HEK293T (cell line): ENCODE results near the gene MRPL21.

Source experiments
- CTCF ChIA-PET: fragments of 350-600 bp; formaldehyde crosslinking; extraction: SDS; loops from one replicate; lab custom pipeline; 2021; ENCODE audit warnings: antibody characterized with exemption, inconsistent platforms; lab: Yijun Ruan, JAX
- POLR2A ChIA-PET: fragments of 350-600 bp; formaldehyde crosslinking; extraction: SDS; loops from one replicate; lab custom pipeline; 2020; ENCODE audit warnings: antibody characterized with exemption, inconsistent platforms; lab: Yijun Ruan, JAX
- DNase-seq: peaks from one replicate; pipeline ENCODE4 v3.0.0; 2012; ENCODE audit warnings: mixed read lengths; ENCODE audit errors: extremely low spot score
- ARNT ChIP-seq: fragments of 450-650 bp; IDR thresholded peaks from 2 replicates; pipeline ENCODE4 v1.6.1; 2017; ENCODE audit warnings: mild to moderate bottlenecking
- BHLHE40 ChIP-seq: fragments of 450-650 bp; IDR thresholded peaks from 2 replicates; pipeline ENCODE4 v1.6.1; 2016; ENCODE audit warnings: mild to moderate bottlenecking, moderate library complexity, borderline replicate concordance
- CTBP1 ChIP-seq: fragments of 450-650 bp; IDR thresholded peaks from 2 replicates; pipeline ENCODE4 v1.6.1; 2016; ENCODE audit warnings: borderline replicate concordance
- ELF4 ChIP-seq: fragments of 450-650 bp; IDR thresholded peaks from 2 replicates; pipeline ENCODE4 v1.6.1; 2017; ENCODE audit warnings: antibody characterized with exemption
- FOXA1 ChIP-seq: fragments of 450-650 bp; IDR thresholded peaks from 2 replicates; pipeline ENCODE4 v1.6.1; 2016; ENCODE audit warnings: mild to moderate bottlenecking
- FOXK2 ChIP-seq: fragments of 450-650 bp; IDR thresholded peaks from 2 replicates; pipeline ENCODE4 v1.6.1; 2016; ENCODE audit warnings: mild to moderate bottlenecking
- FOXM1 ChIP-seq: fragments of 450-650 bp; IDR thresholded peaks from 2 replicates; pipeline ENCODE4 v1.6.1; 2017; ENCODE audit warnings: mild to moderate bottlenecking, borderline replicate concordance
- HDGF ChIP-seq: fragments of 450-650 bp; IDR thresholded peaks from 2 replicates; pipeline ENCODE4 v1.6.1; 2017; ENCODE audit warnings: antibody characterized with exemption, borderline replicate concordance
- L3MBTL2 ChIP-seq: fragments of 450-650 bp; conservative IDR thresholded peaks from 2 replicates; pipeline ENCODE4 v1.6.1; 2016; ENCODE audit warnings: mild to moderate bottlenecking
- LEF1 ChIP-seq: fragments of 450-650 bp; IDR thresholded peaks from 2 replicates; pipeline ENCODE4 v1.6.1; 2017; ENCODE audit warnings: mild to moderate bottlenecking, borderline replicate concordance
- NFRKB ChIP-seq: fragments of 450-650 bp; IDR thresholded peaks from 2 replicates; pipeline ENCODE4 v1.6.1; 2016; ENCODE audit warnings: mild to moderate bottlenecking, moderate library complexity
- SP1 ChIP-seq: fragments of 450-650 bp; IDR thresholded peaks from 2 replicates; pipeline ENCODE4 v1.6.1; 2017
- SUZ12 ChIP-seq: fragments of 450-650 bp; IDR thresholded peaks from 2 replicates; pipeline ENCODE4 v1.6.1; 2016; ENCODE audit warnings: mild to moderate bottlenecking
- TARDBP ChIP-seq: fragments of 450-650 bp; IDR thresholded peaks from 2 replicates; pipeline ENCODE4 v1.6.1; 2016
- ZNF384 ChIP-seq: fragments of 450-650 bp; IDR thresholded peaks from 2 replicates; pipeline ENCODE4 v1.6.1; 2016
- TF ChIP-seq, protein P1 (sequence below): fragments of 450-650 bp; IDR thresholded peaks from 2 replicates; pipeline ENCODE4 v1.6.1; 2016

Gene MRPL21

DNA sequence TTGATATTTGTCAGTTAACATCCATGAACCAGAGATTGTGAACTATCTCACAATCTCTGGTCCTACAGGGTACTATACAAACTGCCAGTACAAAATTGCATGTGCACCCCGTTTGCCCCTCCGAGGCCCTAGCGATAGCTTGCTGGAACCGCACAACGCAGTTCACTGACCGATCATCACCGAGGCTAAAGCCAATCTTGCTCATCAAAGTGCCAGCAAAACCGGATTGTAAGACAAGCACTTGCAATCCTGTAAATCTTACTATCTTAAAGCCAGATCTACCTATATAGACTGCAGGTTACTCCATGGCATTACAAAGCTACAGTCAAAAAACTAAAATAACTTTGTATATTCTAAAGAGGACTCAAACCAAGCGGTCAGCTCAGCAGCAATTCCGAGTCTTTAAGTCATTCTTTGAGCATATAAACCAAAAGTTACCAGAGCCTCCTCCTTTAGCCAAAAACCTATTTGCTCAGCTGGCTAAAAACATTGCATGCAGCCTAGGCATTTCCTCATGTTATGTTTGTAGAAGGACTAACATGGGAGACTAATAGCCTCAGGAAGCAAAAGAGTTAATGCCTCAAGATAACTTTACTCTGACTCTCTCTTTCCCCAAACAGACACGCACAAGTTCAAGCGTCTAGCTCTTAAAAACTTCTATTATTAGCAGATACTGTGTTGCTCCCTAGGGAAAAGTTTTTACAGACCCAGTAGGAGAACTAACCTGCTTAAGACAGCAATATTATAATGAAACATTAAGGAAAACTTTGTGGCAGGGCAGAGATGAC lies 31.2 kb downstream of the MRPL21 start:
- TF ChIP-seq NFRKB (no peak), CTBP1 (no peak), ELF4 (no peak), TARDBP (no peak), BHLHE40 (no peak), FOXM1 (no peak), L3MBTL2 (no peak), LEF1 (no peak), SP1 (no peak), FOXA1 (no peak), ARNT (no peak), ZNF384 (no peak), SUZ12 (no peak), FOXK2 (no peak), HDGF (no peak)
- TF ChIP-seq, protein P1, sequence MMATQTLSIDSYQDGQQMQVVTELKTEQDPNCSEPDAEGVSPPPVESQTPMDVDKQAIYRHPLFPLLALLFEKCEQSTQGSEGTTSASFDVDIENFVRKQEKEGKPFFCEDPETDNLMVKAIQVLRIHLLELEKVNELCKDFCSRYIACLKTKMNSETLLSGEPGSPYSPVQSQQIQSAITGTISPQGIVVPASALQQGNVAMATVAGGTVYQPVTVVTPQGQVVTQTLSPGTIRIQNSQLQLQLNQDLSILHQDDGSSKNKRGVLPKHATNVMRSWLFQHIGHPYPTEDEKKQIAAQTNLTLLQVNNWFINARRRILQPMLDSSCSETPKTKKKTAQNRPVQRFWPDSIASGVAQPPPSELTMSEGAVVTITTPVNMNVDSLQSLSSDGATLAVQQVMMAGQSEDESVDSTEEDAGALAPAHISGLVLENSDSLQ, result no peak
- no peak for DNase-seq
- POLR2A ChIA-PET, result no interaction called here
- CTCF ChIA-PET, result no interaction called here

DNA sequence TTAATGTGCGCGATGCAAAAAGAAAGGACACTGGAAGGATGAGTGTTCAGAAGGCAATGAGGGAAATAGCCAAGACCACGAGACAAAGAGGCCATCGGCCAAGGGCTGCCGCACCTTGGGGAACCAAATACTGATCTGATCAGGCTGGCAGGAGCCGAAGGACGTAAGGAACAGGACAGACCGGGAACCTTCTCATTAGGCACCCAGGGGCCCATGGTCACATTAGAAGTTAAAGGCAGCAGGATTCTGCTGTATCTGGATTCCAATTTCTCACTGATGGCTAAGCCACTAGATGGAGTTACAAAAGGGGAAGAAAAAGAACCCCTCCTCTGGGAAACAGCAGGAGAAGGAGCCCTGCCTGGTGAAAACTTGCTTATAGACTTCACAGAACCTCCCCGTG lies 33.2 kb downstream of the MRPL21 start:
- POLR2A ChIA-PET, result no interaction called here
- DNase-seq, result no peak
- TF ChIP-seq CTBP1 (no peak), ARNT (no peak), SUZ12 (no peak), ZNF384 (no peak), ELF4 (no peak), LEF1 (no peak), TARDBP (no peak)
- TF ChIP-seq, protein P1, result no peak
- CTCF ChIA-PET, result no interaction called here

DNA sequence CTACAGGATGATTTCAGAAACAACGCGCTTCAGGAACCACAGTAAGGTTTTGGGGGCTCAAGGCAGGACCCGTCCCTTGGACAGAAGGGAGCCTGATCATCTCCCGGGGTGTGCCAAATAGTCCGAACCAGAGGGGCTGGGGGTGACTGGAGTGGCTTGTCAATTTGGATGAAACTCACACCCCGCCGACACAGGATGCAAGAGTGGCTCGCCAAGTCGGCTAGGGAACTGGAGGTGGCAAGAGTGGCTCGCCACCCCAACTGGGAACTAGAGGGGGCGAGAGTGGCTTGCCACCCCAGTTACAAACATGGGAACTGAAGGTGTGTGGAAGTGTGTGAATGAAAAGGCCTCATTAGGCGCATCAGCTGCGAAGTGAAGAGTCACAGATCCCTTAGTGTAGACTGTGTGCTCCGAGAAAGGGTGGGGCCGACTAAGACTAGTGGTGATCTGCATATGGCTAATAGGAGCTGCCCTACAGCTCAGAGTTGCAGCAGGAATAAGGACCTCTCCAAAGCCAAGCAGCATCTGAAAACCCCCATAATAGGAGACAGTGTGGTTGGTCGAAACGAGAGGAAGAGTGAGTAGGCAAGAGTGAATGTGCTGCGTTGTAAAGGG lies 35.3 kb downstream of the MRPL21 start:
- no peak for DNase-seq
- CTCF ChIA-PET, result no interaction called here
- TF ChIP-seq FOXK2 (no peak), HDGF (no peak), FOXM1 (no peak), ARNT (no peak), LEF1 (no peak), ELF4 (no peak), ZNF384 (no peak), BHLHE40 (no peak), CTBP1 (no peak), SP1 (no peak)
- TF ChIP-seq, protein P1, result no peak
- POLR2A ChIA-PET, result no interaction called here

DNA sequence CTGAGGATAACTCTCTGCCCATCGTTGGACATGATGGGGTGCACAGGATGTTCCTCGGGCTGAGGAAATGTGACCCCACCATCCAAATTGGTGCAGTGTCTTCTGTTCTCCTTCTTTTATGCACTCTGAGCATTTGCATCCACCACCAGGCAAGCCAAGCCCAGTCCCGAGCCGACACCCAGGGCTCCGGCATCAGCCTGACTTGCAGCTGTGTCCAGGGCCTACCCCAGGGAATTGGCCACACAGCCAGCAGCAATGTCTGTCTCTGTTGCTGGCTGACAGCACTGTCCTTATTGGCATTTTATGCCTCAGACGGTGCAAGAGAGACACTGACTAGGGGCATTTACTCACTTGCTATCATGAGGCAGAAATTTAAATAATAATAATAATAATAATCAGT lies 36.6 kb downstream of the MRPL21 start:
- POLR2A ChIA-PET, result no interaction called here
- TF ChIP-seq ARNT, result no peak
- no peak for TF ChIP-seq L3MBTL2
- TF ChIP-seq HDGF, result no peak
- no peak for TF ChIP-seq FOXK2
- no peak for TF ChIP-seq CTBP1
- TF ChIP-seq LEF1, result no peak
- no peak for TF ChIP-seq SUZ12
- TF ChIP-seq SP1, result no peak
- TF ChIP-seq, protein P1, result no peak
- no peak for TF ChIP-seq FOXA1
- no peak for DNase-seq
- CTCF ChIA-PET, result no interaction called here

DNA sequence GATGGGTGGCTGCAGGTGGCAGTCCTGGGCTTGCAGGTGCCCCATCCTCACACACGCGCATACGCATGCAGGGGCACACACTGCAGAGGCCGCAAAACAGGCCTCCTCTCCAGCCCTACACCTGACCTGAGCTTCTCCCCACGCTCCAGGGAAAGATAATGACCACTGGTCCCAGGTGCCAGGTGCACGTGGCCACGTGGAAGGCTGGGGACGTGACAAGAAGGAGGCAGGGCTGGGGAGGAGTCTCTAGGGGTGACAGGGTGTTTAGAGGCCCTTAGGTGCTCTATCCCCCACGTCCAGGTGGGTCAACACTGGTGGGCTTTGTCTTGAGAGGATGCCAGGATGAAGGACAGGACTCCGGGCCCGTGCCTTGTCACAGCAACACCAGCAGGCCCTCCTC lies 38.4 kb downstream of the MRPL21 start:
- POLR2A ChIA-PET, result no interaction called here
- CTCF ChIA-PET, result no interaction called here
- no peak for TF ChIP-seq CTBP1
- no peak for TF ChIP-seq ELF4
- TF ChIP-seq, protein P1, result no peak
- TF ChIP-seq TARDBP, result no peak
- no peak for TF ChIP-seq SUZ12
- TF ChIP-seq NFRKB, result no peak
- TF ChIP-seq ARNT, result no peak
- TF ChIP-seq HDGF, result no peak
- no peak for TF ChIP-seq LEF1
- no peak for TF ChIP-seq FOXK2
- no peak for TF ChIP-seq BHLHE40
- no peak for TF ChIP-seq FOXA1
- TF ChIP-seq FOXM1, result no peak
- TF ChIP-seq ZNF384, result no peak
- TF ChIP-seq L3MBTL2, result no peak
- TF ChIP-seq SP1, result no peak
- DNase-seq, result no peak
